Activated effector memory CD4-positive, alpha-beta T cell treated with anti-CD3 and anti-CD28 coated beads, Interleukin-2, amount 50 U/mL, for 16 hours (primary cell): Measurements from ENCODE around the gene OSBPL7.

Source experiments
- DNase-seq: peaks from one replicate; pipeline ENCODE4 v3.0.0-alpha.2; 2020

OSBPL7 gene

GRCh38 chr17:47847341-47848197 is 26.0 kb upstream of the OSBPL7 start:
- DNase-seq = no peak

GRCh38 chr17:47846716-47847340 is 25.2 kb upstream of the OSBPL7 start:
- DNase-seq = no peak

GRCh38 chr17:47845716-47846075 is 24.1 kb upstream of the OSBPL7 start:
- DNase-seq = no peak

- DNase-seq = no peak
Measured at GRCh38 chr17:47844814-47845715, 23.5 kb upstream of the OSBPL7 start.

- no peak for DNase-seq
Measured at GRCh38 chr17:47844227-47844626, 22.6 kb upstream of the OSBPL7 start.

GRCh38 chr17:47843391-47843730 is 21.8 kb upstream of the OSBPL7 start:
- DNase-seq = no peak

GRCh38 chr17:47841488-47842291 is 20.1 kb upstream of the OSBPL7 start:
- no peak for DNase-seq

GRCh38 chr17:47840742-47841487 is 19.3 kb upstream of the OSBPL7 start, which contains the start of gene SCRN2:
Gene SCRN2, minus strand, starts transcription at chr17:47841273. Its CDS starts 430 bp downstream, at chr17:47840843.
- DNase-seq = peak; percentile 95

GRCh38 chr17:47840001-47840741 is 18.6 kb upstream of the OSBPL7 start:
- DNase-seq = no peak

GRCh38 chr17:47839071-47839470 is 17.5 kb upstream of the OSBPL7 start:
- no peak for DNase-seq

- no peak for DNase-seq
Measured at GRCh38 chr17:47838636-47839035, 17.0 kb upstream of the OSBPL7 start.

- DNase-seq = no peak
Measured at GRCh38 chr17:47837401-47838039, 15.9 kb upstream of the OSBPL7 start.

- DNase-seq = no peak
Measured at GRCh38 chr17:47836601-47837000, 15.0 kb upstream of the OSBPL7 start.

GRCh38 chr17:47834756-47835155 is 13.2 kb upstream of the OSBPL7 start:
- no peak for DNase-seq

- DNase-seq = no peak
Measured at GRCh38 chr17:47831934-47832327, 10.3 kb upstream of the OSBPL7 start.

- peak; percentile 97 for DNase-seq
Measured at GRCh38 chr17:47831003-47831933, 9.7 kb upstream of the OSBPL7 start, which contains the start of the genes LRRC46 and MRPL10. Gene LRRC46, plus strand, starts transcription at chr17:47831670. Its CDS starts 320 bp downstream, at chr17:47831990. Gene MRPL10, minus strand, starts transcription at chr17:47831541. Its CDS starts 30 bp downstream, at chr17:47831511.

GRCh38 chr17:47830396-47831002 is 8.9 kb upstream of the OSBPL7 start:
- no peak for DNase-seq

GRCh38 chr17:47829870-47830269 is 8.3 kb upstream of the OSBPL7 start:
- DNase-seq = peak; percentile 73

GRCh38 chr17:47823519-47823918 is 1.9 kb upstream of the OSBPL7 start:
- DNase-seq = no peak
